ENCODE data around the gene WIPF2. TPM values are rescaled to one million over a fixed set of nuclear protein-coding genes. Genes with fewer than 3 reads are reported as not detected.

WIPF2 gene
- total and polyA plus RNA-seq, 4 donors = 10.6 to 34.5 (median 14.9) TPM

DNA sequence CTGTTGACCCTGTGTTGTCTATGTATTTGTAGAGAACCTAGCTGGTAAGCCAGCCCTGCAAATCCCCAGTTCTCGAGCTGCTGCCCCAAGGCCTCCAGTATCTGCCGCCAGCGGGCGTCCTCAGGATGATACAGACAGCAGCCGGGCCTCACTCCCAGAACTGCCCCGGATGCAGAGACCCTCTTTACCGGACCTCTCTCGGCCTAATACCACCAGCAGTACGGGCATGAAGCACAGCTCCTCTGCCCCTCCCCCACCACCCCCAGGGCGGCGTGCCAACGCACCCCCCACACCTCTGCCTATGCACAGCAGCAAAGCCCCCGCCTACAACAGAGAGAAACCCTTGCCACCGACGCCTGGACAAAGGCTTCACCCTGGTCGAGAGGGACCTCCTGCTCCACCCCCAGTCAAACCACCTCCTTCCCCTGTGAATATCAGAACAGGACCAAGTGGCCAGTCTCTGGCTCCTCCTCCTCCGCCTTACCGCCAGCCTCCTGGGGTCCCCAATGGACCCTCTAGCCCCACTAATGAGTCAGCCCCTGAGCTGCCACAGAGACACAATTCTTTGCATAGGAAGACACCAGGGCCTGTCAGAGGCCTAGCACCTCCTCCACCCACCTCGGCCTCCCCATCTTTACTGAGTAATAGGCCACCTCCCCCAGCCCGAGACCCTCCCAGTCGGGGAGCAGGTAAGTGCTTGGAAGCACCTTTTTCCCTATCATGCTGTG is 45.5 kb downstream of the WIPF2 start:
- no peak for ATAC-seq (ENCODE audit: insufficient read depth, low FRiP score)
- no peak for DNase-seq
- H3K4me3 ChIP-seq = no peak overlapping the region
- TF ChIP-seq CTCF (IDR thresholded peaks at IDR 0.05; ENCODE audit: control extremely low read depth, extremely low read depth) = no peak
- H3K4me1 ChIP-seq (ENCODE audit: control insufficient read depth in 5 of 5, insufficient read depth in 5 of 5, low read length in 5 of 5) = no peaks in the 10 kb centered on the region
- H3K27ac ChIP-seq (ENCODE audit: low read depth in 1 of 2, low read length in 1 of 2) = no peak overlapping the region
- no peaks in the 10 kb centered on the region for H3K9me3 ChIP-seq (ENCODE audit: control insufficient read depth in 4 of 4, insufficient read depth in 3 of 4, low read length in 3 of 4)
- WGBS, 2 donors = 94 to 95% methylated on average over 21 of the region's 21 CpGs
- H3K27me3 ChIP-seq (ENCODE audit: control insufficient read depth in 3 of 3, insufficient read depth in 3 of 3, low read length in 2 of 3) = no peaks in the 10 kb centered on the region
- H3K36me3 ChIP-seq (ENCODE audit: control insufficient read depth in 4 of 4, insufficient read depth in 4 of 4, low read length in 4 of 4) = peaks cover 24 to 40% (median 34%) of the 10 kb centered on the region in 4 donors
- H3K9ac ChIP-seq (ENCODE audit: insufficient read depth in 1 of 2, low read length in 2 of 2) = no peak overlapping the region

GRCh38 chr17:40265337-40265736 is 46.2 kb downstream of the WIPF2 start:
- H3K9me3 ChIP-seq (ENCODE audit: control insufficient read depth in 4 of 4, insufficient read depth in 3 of 4, low read length in 3 of 4) = no peaks in the 10 kb centered on the region
- DNase-seq (no peak), ATAC-seq (ENCODE audit: insufficient read depth, low FRiP score) (no peak)
- no peak for TF ChIP-seq CTCF (IDR thresholded peaks at IDR 0.05; ENCODE audit: control extremely low read depth, extremely low read depth)
- no peak overlapping the region for H3K4me3 ChIP-seq
- peaks cover 23 to 39% (median 33%) of the 10 kb centered on the region in 4 donors for H3K36me3 ChIP-seq (ENCODE audit: control insufficient read depth in 4 of 4, insufficient read depth in 4 of 4, low read length in 4 of 4)
- no peak overlapping the region for H3K9ac ChIP-seq (ENCODE audit: insufficient read depth in 1 of 2, low read length in 2 of 2)
- no peaks in the 10 kb centered on the region for H3K4me1 ChIP-seq (ENCODE audit: control insufficient read depth in 5 of 5, insufficient read depth in 5 of 5, low read length in 5 of 5)
- no peaks in the 10 kb centered on the region for H3K27me3 ChIP-seq (ENCODE audit: control insufficient read depth in 3 of 3, insufficient read depth in 3 of 3, low read length in 2 of 3)
- 94 to 97% methylated on average over 5 of the region's 5 CpGs for WGBS, 2 donors
- H3K27ac ChIP-seq (ENCODE audit: low read depth in 1 of 2, low read length in 1 of 2) = no peak overlapping the region

DNA sequence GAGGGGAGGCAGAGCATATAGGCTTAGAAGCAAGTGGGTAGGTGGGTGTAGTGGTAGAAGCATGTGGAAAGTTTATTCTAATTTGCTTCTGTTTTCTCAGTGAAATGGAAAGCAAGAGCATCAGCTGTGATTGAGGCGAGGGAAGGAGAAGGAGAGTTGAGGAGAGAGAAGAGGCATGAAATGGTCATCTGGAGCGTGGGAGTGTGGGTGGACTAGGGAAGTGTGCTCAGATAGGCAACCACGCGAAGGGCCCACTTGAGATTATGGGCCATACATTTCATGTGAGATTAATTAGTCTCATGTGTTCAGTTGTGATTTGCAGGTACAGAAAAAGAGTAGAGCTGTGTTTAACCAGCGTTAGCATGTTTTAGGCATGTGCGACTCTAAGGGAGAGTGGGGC is 47.8 kb downstream of the WIPF2 start:
- H3K9me3 ChIP-seq (ENCODE audit: control insufficient read depth in 4 of 4, insufficient read depth in 3 of 4, low read length in 3 of 4) = no peaks in the 10 kb centered on the region
- no peak overlapping the region for H3K4me3 ChIP-seq
- no peak overlapping the region for H3K9ac ChIP-seq (ENCODE audit: insufficient read depth in 1 of 2, low read length in 2 of 2)
- no peak for TF ChIP-seq CTCF (IDR thresholded peaks at IDR 0.05; ENCODE audit: control extremely low read depth, extremely low read depth)
- DNase-seq (no peak), ATAC-seq (ENCODE audit: insufficient read depth, low FRiP score) (no peak)
- no peak overlapping the region for H3K27ac ChIP-seq (ENCODE audit: low read depth in 1 of 2, low read length in 1 of 2)
- peaks cover 23 to 37% (median 28%) of the 10 kb centered on the region in 4 donors for H3K36me3 ChIP-seq (ENCODE audit: control insufficient read depth in 4 of 4, insufficient read depth in 4 of 4, low read length in 4 of 4)
- no peaks in the 10 kb centered on the region for H3K27me3 ChIP-seq (ENCODE audit: control insufficient read depth in 3 of 3, insufficient read depth in 3 of 3, low read length in 2 of 3)
- H3K4me1 ChIP-seq (ENCODE audit: control insufficient read depth in 5 of 5, insufficient read depth in 5 of 5, low read length in 5 of 5) = no peaks in the 10 kb centered on the region
- 91 to 93% methylated on average over 6 of the region's 6 CpGs for WGBS, 2 donors
